ENCODE results near the gene CYTH2. TPM values are rescaled to one million over a fixed set of nuclear protein-coding genes. Genes with fewer than 3 reads are reported as not detected.

The CYTH2 gene
- polyA plus RNA-seq, 2 of the 4 experiments (the other 2 are of a cell fraction): 33.4 to 50.5 TPM

- TF ChIP-seq RFX5 (IDR thresholded peaks at IDR 0.05): no peak
Measured at GRCh38 chr19:48506138-48506733, 37.1 kb downstream of the CYTH2 start (continued).

DNA sequence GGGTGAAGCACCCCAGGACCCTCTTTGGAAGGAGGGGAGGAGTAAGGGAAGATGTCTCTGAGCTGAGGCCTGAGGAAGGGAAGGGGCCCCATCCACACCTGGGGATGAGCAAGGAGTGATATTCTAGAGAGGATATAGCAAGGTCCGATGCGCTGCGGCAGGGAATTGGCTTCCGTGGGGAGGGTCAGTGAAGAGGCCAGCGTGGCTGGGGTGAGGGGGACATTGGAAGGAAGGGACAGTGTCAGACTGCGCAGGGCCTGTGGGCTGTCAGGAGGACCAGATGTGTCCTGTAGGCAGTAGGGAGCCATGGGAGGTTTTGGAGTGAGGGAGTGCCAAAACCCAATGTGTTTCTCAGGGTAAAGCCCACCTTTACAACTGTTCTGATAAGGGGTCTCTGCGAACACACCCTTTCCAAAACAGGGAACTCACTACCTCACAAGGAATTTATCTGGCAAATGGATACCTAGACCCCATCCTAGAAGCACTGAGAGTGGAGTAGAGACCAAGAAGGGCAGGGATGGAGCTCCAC is 38.8 kb downstream of the CYTH2 start:
- peak overlapping the region in 1 of 2 experiments; percentile 92; a peak in 4 of 6 replicates for H3K27ac ChIP-seq
- no peak for FAIRE-seq
- CTCF ChIA-PET: interaction anchor here (0.9 to 9.6 kb wide), 23 partner anchors 10 to 236 kb away, joined by 3 to 618 read pairs (median 5); partner anchors contain the start of genes SPACA4 and SULT2B1
- H3K4me1 ChIP-seq: peaks cover 21% of the 10 kb centered on the region
- no peak for DNase-seq (ENCODE audit: low read depth in 1 of 2, low spot score in 1 of 2)
- TF ChIP-seq TFCP2L1 (CRISPR knock-in tag; IDR thresholded peaks at IDR 0.05): no peak
- TF ChIP-seq KDM1A (IDR thresholded peaks at IDR 0.05; ENCODE audit: low read depth): peak; percentile 63; the same call in 1 of the 2 replicates
- no peak for TF ChIP-seq ELK1 (IDR thresholded peaks at IDR 0.05; ENCODE audit: low read depth, low read length)
- TF ChIP-seq ZFP36 (IDR thresholded peaks at IDR 0.05; ENCODE audit: borderline replicate concordance, partially characterized antibody): peak; percentile 93
- no peak for TF ChIP-seq CBX8 (IDR thresholded peaks at IDR 0.05)
- TF ChIP-seq RCOR1 (IDR thresholded peaks at IDR 0.05; ENCODE audit: low read depth, low read length): 0 out of 2 replicates have a peak, but pooled peaks have one; percentile 39
- 91% methylated on average over 7 of the region's 7 CpGs for WGBS (ENCODE audit: missing lambda C conversion rate)
- no peaks in the 10 kb centered on the region for H3K9me3 ChIP-seq
- POLR2A ChIA-PET: interaction anchor here (0.8 to 5.0 kb wide), 4 partner anchors 15 to 76 kb away, joined by 3 to 40 read pairs (median 6); no protein-coding TSS in a partner anchor
- H3K4me2 ChIP-seq: no peak overlapping the region
- H3K4me3 ChIP-seq: no peak overlapping the region
- no peak for ATAC-seq

- H3K9me3 ChIP-seq: no peaks in the 10 kb centered on the region
- ATAC-seq (no peak), DNase-seq (ENCODE audit: low read depth in 1 of 2, low spot score in 1 of 2) (no peak), FAIRE-seq (no peak)
- 90% methylated on average over 28 of the region's 32 CpGs for WGBS (ENCODE audit: missing lambda C conversion rate)
- ChIA-PET CTCF (interaction anchor here (0.6 to 9.6 kb wide), 21 partner anchors 9 to 189 kb away, joined by 3 to 618 read pairs (median 4); partner anchors contain the start of gene SPACA4), POLR2A (interaction anchor here (1.7 to 5.0 kb wide), 2 partner anchors 15 to 75 kb away, joined by 5 to 40 read pairs; no protein-coding TSS in a partner anchor)
- H3K27ac ChIP-seq: peak overlapping the region in 1 of 2 experiments; percentile 92; a peak in 3 of 6 replicates
- H3K4me3 ChIP-seq: no peak overlapping the region
- peaks cover 24% of the 10 kb centered on the region for H3K4me1 ChIP-seq
- TF ChIP-seq HES2 (IDR thresholded peaks at IDR 0.05) (no peak), USF2 (IDR thresholded peaks at IDR 0.05) (no peak), HEYL (CRISPR knock-in tag; IDR thresholded peaks at IDR 0.05) (no peak)
- H3K4me2 ChIP-seq: no peak overlapping the region
Measured at GRCh38 chr19:48508729-48509411, 39.7 kb downstream of the CYTH2 start.

DNA sequence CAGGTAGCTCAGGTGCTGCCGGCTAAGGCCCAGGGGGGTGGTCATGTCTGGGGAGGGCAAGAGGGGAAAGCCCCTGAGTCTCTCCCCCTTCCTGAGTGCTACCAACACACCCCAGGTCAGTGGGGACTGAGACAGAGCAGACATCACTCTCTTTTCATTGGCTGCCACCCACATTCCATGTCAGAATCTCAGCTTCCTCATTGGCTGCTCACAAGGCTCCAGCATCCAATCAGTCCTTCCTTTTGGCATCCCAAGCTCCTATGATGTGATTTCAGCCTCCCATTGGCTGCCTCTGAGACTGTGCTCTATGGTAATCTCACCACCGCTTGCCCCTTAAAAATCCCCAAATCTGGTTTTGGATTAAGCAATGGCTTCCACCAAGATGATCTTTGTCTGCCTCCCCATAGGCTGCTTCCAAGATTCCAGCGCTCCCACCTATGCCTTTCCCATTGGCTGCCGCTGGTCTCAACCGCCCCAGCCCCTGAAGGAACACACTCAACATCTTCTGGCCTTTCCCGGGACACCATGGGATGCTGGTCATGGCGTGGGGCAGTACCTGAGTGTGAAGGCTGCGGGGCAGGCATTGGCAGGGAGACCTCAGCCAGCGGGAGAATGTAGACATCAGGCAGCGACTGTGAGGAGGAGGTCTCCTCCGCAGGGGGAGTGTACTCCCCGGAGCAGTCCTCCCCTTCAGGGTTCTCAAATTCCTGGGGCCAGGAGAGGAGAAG is 40.5 kb downstream of the CYTH2 start:
- DNase-seq (ENCODE audit: low read depth in 1 of 2, low spot score in 1 of 2): peak in 1 of 2 experiments; percentile 74
- no peak for ATAC-seq
- TF ChIP-seq JUN (IDR thresholded peaks at IDR 0.05) (no peak), ESRRA (IDR thresholded peaks at IDR 0.05; ENCODE audit: borderline replicate concordance, low read length) (no peak), NR3C1 (IDR thresholded peaks at IDR 0.05) (no peak), CHD4 (IDR thresholded peaks at IDR 0.05; ENCODE audit: borderline replicate concordance) (no peak), SREBF2 (IDR thresholded peaks at IDR 0.05) (no peak), HOXB13 (CRISPR knock-in tag; IDR thresholded peaks at IDR 0.05; ENCODE audit: low read depth) (no peak; the same call in 1 of the 2 replicates), E2F6 (IDR thresholded peaks at IDR 0.05; ENCODE audit: borderline replicate concordance, low read depth) (no peak), FOSB (CRISPR knock-in tag; IDR thresholded peaks at IDR 0.05) (no peak), NFE2L2 (conservative IDR thresholded peaks at IDR 0.05; ENCODE audit: low read length) (no peak), MYC (IDR thresholded peaks at IDR 0.05; ENCODE audit: borderline replicate concordance, low read length) (no peak), HEYL (CRISPR knock-in tag; IDR thresholded peaks at IDR 0.05) (no peak), ZC3H11A (IDR thresholded peaks at IDR 0.05) (no peak), HDAC2 (IDR thresholded peaks at IDR 0.05) (no peak)
- TF ChIP-seq, protein P1, sequence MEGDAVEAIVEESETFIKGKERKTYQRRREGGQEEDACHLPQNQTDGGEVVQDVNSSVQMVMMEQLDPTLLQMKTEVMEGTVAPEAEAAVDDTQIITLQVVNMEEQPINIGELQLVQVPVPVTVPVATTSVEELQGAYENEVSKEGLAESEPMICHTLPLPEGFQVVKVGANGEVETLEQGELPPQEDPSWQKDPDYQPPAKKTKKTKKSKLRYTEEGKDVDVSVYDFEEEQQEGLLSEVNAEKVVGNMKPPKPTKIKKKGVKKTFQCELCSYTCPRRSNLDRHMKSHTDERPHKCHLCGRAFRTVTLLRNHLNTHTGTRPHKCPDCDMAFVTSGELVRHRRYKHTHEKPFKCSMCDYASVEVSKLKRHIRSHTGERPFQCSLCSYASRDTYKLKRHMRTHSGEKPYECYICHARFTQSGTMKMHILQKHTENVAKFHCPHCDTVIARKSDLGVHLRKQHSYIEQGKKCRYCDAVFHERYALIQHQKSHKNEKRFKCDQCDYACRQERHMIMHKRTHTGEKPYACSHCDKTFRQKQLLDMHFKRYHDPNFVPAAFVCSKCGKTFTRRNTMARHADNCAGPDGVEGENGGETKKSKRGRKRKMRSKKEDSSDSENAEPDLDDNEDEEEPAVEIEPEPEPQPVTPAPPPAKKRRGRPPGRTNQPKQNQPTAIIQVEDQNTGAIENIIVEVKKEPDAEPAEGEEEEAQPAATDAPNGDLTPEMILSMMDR (IDR thresholded peaks at IDR 0.05): no peak
- H3K4me3 ChIP-seq: no peak overlapping the region
- peak overlapping the region in 1 of 2 experiments; percentile 92; a peak in 4 of 6 replicates for H3K27ac ChIP-seq
- H3K4me1 ChIP-seq: peaks cover 29% of the 10 kb centered on the region
- ChIA-PET CTCF (interaction anchor here (0.6 to 9.6 kb wide), 16 partner anchors 9 to 189 kb away, joined by 3 to 618 read pairs (median 4); partner anchors contain the start of gene SPACA4), POLR2A (interaction anchor here (1.7 kb wide), 1 partner anchor 16 kb away, joined by 5 read pairs; no protein-coding TSS in a partner anchor)
- H3K4me2 ChIP-seq: no peak overlapping the region
- 92% methylated on average over 12 of the region's 12 CpGs for WGBS (ENCODE audit: missing lambda C conversion rate)
- no peak for FAIRE-seq
- H3K9me3 ChIP-seq: no peaks in the 10 kb centered on the region

Data from A549 (cell line).